ENCODE measurements around the gene ASCL5. TPM values are rescaled to one million over a fixed set of nuclear protein-coding genes. Genes with fewer than 3 reads are reported as not detected.

ASCL5 gene
- polyA plus RNA-seq, 1 donor (not counting 4 experiments of a cell fraction or from before 2014, with no cell fraction given) = not detected

- no peaks in the 10 kb centered on the region for H3K9me3 ChIP-seq (ENCODE audit: control insufficient read depth, low read depth, low read length)
- DNase-seq (ENCODE audit: low read depth, low spot score) (no peak), FAIRE-seq (no peak)
- no peak overlapping the region for H3K4me2 ChIP-seq (ENCODE audit: control insufficient read depth, extremely low read depth, insufficient read depth, low read depth, low read length)
- H3K27ac ChIP-seq (ENCODE audit: control insufficient read depth, insufficient read depth, low read length) = no peak overlapping the region
- H2AFZ ChIP-seq (ENCODE audit: control insufficient read depth, low read length) = no peak overlapping the region
- no peaks in the 10 kb centered on the region for H4K20me1 ChIP-seq (ENCODE audit: control insufficient read depth, extremely low read depth, insufficient read depth, low read length)
- dilution Hi-C loops (cut with MboI; ENCODE audit: extremely low pct_ligation_motif_present, low sequenced_read_pairs) = no loop called here
- H3K4me3 ChIP-seq (ENCODE audit: control insufficient read depth in 2 of 3, extremely low read depth in 1 of 3, insufficient read depth in 2 of 3, low read depth in 1 of 3, low read length in 3 of 3) = no peak overlapping the region
- H3K9ac ChIP-seq (ENCODE audit: control insufficient read depth, extremely low read depth, insufficient read depth, low read length) = no peak overlapping the region
- H3K79me2 ChIP-seq (ENCODE audit: control insufficient read depth, insufficient read depth, low read length) = peaks cover 3% of the 10 kb centered on the region
- H3K36me3 ChIP-seq (ENCODE audit: control insufficient read depth in 2 of 2, extremely low read depth in 1 of 2, insufficient read depth in 2 of 2, low read length in 2 of 2) = no peaks in the 10 kb centered on the region
- peaks cover 9% of the 10 kb centered on the region for H3K27me3 ChIP-seq (ENCODE audit: control insufficient read depth, extremely low read depth, insufficient read depth, low read length)
- peaks cover 10% of the 10 kb centered on the region for H3K4me1 ChIP-seq (ENCODE audit: control insufficient read depth, extremely low read depth, insufficient read depth, low read length)
- H3K9me1 ChIP-seq (ENCODE audit: control insufficient read depth, extremely low read depth, insufficient read depth, low read length) = no peaks in the 10 kb centered on the region
- no peak for TF ChIP-seq CTCF (optimal IDR thresholded peaks at IDR 0.05 in 1 of 3, IDR thresholded peaks at IDR 0.05 in 1 of 3, conservative IDR thresholded peaks at IDR 0.05 in 1 of 3; ENCODE audit: extremely low read depth in 1 of 3, insufficient read depth in 2 of 3, low read length in 3 of 3)
- no peak for TF ChIP-seq EZH2 (IDR thresholded peaks at IDR 0.05; ENCODE audit: low read length)
Measured at GRCh38 chr1:201157949-201158348, 31.0 kb upstream of the ASCL5 start.

GRCh38 chr1:201156819-201157218, 29.8 kb upstream of the ASCL5 start:
- Histone ChIP-seq H3K4me2 (ENCODE audit: control insufficient read depth, extremely low read depth, insufficient read depth, low read depth, low read length) (no peak overlapping the region), H3K79me2 (ENCODE audit: control insufficient read depth, insufficient read depth, low read length) (peaks cover 3% of the 10 kb centered on the region), H2AFZ (ENCODE audit: control insufficient read depth, low read length) (no peak overlapping the region), H3K9me1 (ENCODE audit: control insufficient read depth, extremely low read depth, insufficient read depth, low read length) (no peaks in the 10 kb centered on the region), H3K4me3 (ENCODE audit: control insufficient read depth in 2 of 3, extremely low read depth in 1 of 3, insufficient read depth in 2 of 3, low read depth in 1 of 3, low read length in 3 of 3) (no peak overlapping the region), H3K27me3 (ENCODE audit: control insufficient read depth, extremely low read depth, insufficient read depth, low read length) (peaks cover 9% of the 10 kb centered on the region), H4K20me1 (ENCODE audit: control insufficient read depth, extremely low read depth, insufficient read depth, low read length) (no peaks in the 10 kb centered on the region), H3K9me3 (ENCODE audit: control insufficient read depth, low read depth, low read length) (no peaks in the 10 kb centered on the region), H3K27ac (ENCODE audit: control insufficient read depth, insufficient read depth, low read length) (no peak overlapping the region), H3K9ac (ENCODE audit: control insufficient read depth, extremely low read depth, insufficient read depth, low read length) (no peak overlapping the region), H3K4me1 (ENCODE audit: control insufficient read depth, extremely low read depth, insufficient read depth, low read length) (peaks cover 10% of the 10 kb centered on the region), H3K36me3 (ENCODE audit: control insufficient read depth in 2 of 2, extremely low read depth in 1 of 2, insufficient read depth in 2 of 2, low read length in 2 of 2) (no peaks in the 10 kb centered on the region)
- DNase-seq (ENCODE audit: low read depth, low spot score) (no peak), FAIRE-seq (no peak)
- TF ChIP-seq CTCF (optimal IDR thresholded peaks at IDR 0.05 in 1 of 3, IDR thresholded peaks at IDR 0.05 in 1 of 3, conservative IDR thresholded peaks at IDR 0.05 in 1 of 3; ENCODE audit: extremely low read depth in 1 of 3, insufficient read depth in 2 of 3, low read length in 3 of 3) = no peak
- TF ChIP-seq EZH2 (IDR thresholded peaks at IDR 0.05; ENCODE audit: low read length) = no peak
- dilution Hi-C loops (cut with MboI; ENCODE audit: extremely low pct_ligation_motif_present, low sequenced_read_pairs) = no loop called here
